Panc1 (cell line): Measurements from ENCODE around the gene SLC24A4. TPM values are rescaled to one million over a fixed set of nuclear protein-coding genes. Genes with fewer than 3 reads are reported as not detected.

Experiments
- ATAC-seq: fragments of 200-7000 bp; cut with Tn5 transposase; 2 replicates; pipeline ENCODE4 v1.9.1; 2020; ENCODE audit warnings: mild to moderate bottlenecking, moderate library complexity
- BruUV-seq: library from RNA; stranded (reverse); fragments of 400-500 nt; replicated peaks from 2 replicates; lab custom pipeline; 2021; lab: Mats Ljungman, UMichigan
- CTCF ChIA-PET: fragments of 300-600 bp; sonication (Branson Sonifier 250); formaldehyde crosslinking; loops from one replicate; lab custom pipeline; 2022; ENCODE audit warnings: antibody characterized with exemption; lab: Charles Lee
- POLR2A ChIA-PET: fragments of 300-600 bp; sonication (Branson Sonifier 250); formaldehyde crosslinking; loops from one replicate; lab custom pipeline; 2022; ENCODE audit warnings: antibody characterized with exemption; lab: Charles Lee
- DNase-seq: peaks from one replicate; pipeline ENCODE4 v3.0.0-alpha.2; 2010; ENCODE audit warnings: low read depth, low spot score
- H3K27ac ChIP-seq: 2 replicates; pipeline ENCODE4 v1.5.1; 2011; ENCODE audit warnings: mild to moderate bottlenecking, low read length, inconsistent platforms
- H3K27me3 ChIP-seq: fragments of 200-500 bp; sonication (Bioruptor generic); 2 replicates; pipeline ENCODE4 v1.6.0; 2014; ENCODE audit warnings: low read length, inconsistent platforms; ENCODE audit not compliant: control insufficient read depth, insufficient read depth
- H3K36me3 ChIP-seq: fragments of 200-500 bp; sonication (Bioruptor generic); 2 replicates; pipeline ENCODE4 v1.5.1; 2014; ENCODE audit warnings: inconsistent platforms, mild to moderate bottlenecking, low read length, moderate library complexity; ENCODE audit not compliant: control insufficient read depth, insufficient read depth
- H3K4me1 ChIP-seq: 2 replicates; pipeline ENCODE4 v1.5.1; 2011; ENCODE audit warnings: inconsistent platforms, mild to moderate bottlenecking, low read length, moderate library complexity; ENCODE audit not compliant: control insufficient read depth, insufficient read depth
- H3K4me3 ChIP-seq, 2 experiments: 2 replicates each; pipeline ENCODE4 v1.5.1; 2011 to 2012; ENCODE audit warnings: low read depth in 2 of 2, low read length in 2 of 2, mild to moderate bottlenecking in 2 of 2, inconsistent platforms in 1 of 2, moderate library complexity in 1 of 2
- H3K9me3 ChIP-seq: fragments of 200-500 bp; sonication (Bioruptor generic); 2 replicates; pipeline ENCODE4 v1.5.1; 2014; ENCODE audit warnings: low read depth, mild to moderate bottlenecking, inconsistent platforms, low read length, moderate library complexity; ENCODE audit not compliant: control insufficient read depth, insufficient read depth
- POLR2AphosphoS5 ChIP-seq: IDR thresholded peaks from 2 replicates; pipeline ENCODE4 v1.6.1; 2012; ENCODE audit warnings: mild to moderate bottlenecking, low read depth, low read length, moderate library complexity
- SIN3A ChIP-seq: IDR thresholded peaks from 2 replicates; pipeline ENCODE4 v1.6.1; 2012; ENCODE audit warnings: low read depth, mild to moderate bottlenecking, low read length, moderate library complexity, borderline replicate concordance; ENCODE audit not compliant: insufficient read depth
- TCF7L2 ChIP-seq: IDR thresholded peaks from 2 replicates; pipeline ENCODE4 v1.6.1; 2011; ENCODE audit warnings: mild to moderate bottlenecking, low read depth, low read length, inconsistent platforms
- in situ Hi-C: cut with HindIII; loops from 2 replicates; pipeline ENCODE4 v1.10.0; 2016; ENCODE audit warnings: low sequenced_read_pairs, low pct_unique_long_range_greater_than_20kb
- intact Hi-C: fragments of 100-400 bp; cut with micrococcal nuclease; formaldehyde crosslinking; loops from one replicate; pipeline ENCODE4 v1.10.0; 2022; ENCODE audit not compliant: unreplicated experiment
- total RNA-seq: library from RNA; stranded (reverse); gene quantifications from one replicate; pipeline ENCODE4 v1.2.1, GENCODE V29; 2021; ENCODE audit not compliant: unreplicated experiment
- TF ChIP-seq, protein P1 (sequence below): fragments of 450-650 bp; IDR thresholded peaks from 2 replicates; pipeline ENCODE4 v1.5.1; 2017; ENCODE audit warnings: mild to moderate bottlenecking
- TF ChIP-seq, protein P2 (sequence below), 2 experiments: IDR thresholded peaks; 2 replicates each; pipeline ENCODE4 v1.6.1; 2011 to 2012; ENCODE audit warnings: low read depth in 2 of 2, control low read depth in 1 of 2, low read length in 1 of 2, mild to moderate bottlenecking in 1 of 2, moderate library complexity in 1 of 2; ENCODE audit not compliant: insufficient read depth in 1 of 2

Gene SLC24A4
- total RNA-seq, 1 experiment from 2014 or later, result not detected

DNA sequence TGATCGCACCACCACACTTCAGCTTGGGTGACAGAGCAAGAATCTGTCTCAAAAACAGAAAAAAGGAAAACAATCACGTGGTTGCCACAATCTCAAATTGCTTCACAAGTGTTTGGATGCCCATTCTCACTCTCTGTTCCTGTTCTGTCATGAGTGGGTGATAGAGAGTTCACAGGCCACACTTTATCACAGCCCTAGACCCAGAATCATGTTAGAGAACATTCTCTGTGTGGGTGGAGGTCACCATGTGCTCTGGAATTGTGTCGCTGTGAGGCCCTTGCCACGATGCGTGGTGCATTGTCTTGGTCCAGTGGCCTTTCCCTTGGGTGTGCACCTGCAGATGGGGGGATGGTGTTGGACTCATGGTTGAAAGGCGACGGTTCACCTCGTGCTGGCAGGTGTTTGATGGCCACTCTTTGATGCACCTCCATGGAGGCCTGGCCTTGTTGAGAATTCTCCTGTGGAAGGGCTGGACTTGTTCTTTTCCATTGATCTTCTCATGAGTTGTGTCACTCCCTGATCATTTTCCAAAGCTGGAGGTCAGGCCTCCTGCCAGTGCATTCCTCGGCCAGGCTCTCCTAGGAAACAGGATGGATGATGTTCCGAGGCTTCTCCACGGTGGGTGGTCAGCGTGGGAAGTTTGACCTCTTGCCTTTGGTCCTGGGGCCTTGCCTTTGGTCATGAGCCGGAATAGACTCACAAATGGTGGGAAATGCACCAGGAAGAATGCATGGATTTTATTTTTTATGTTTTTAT, 91.9 kb downstream of the SLC24A4 start:
- H3K27me3 ChIP-seq, result no peaks in the 10 kb centered on the region
- ChIA-PET POLR2A (no interaction called here), CTCF (no interaction called here)
- H3K4me1 ChIP-seq, result no peaks in the 10 kb centered on the region
- in situ Hi-C loops, result no loop called here
- TF ChIP-seq POLR2AphosphoS5 (no peak), TCF7L2 (no peak), SIN3A (no peak)
- TF ChIP-seq, protein P1, sequence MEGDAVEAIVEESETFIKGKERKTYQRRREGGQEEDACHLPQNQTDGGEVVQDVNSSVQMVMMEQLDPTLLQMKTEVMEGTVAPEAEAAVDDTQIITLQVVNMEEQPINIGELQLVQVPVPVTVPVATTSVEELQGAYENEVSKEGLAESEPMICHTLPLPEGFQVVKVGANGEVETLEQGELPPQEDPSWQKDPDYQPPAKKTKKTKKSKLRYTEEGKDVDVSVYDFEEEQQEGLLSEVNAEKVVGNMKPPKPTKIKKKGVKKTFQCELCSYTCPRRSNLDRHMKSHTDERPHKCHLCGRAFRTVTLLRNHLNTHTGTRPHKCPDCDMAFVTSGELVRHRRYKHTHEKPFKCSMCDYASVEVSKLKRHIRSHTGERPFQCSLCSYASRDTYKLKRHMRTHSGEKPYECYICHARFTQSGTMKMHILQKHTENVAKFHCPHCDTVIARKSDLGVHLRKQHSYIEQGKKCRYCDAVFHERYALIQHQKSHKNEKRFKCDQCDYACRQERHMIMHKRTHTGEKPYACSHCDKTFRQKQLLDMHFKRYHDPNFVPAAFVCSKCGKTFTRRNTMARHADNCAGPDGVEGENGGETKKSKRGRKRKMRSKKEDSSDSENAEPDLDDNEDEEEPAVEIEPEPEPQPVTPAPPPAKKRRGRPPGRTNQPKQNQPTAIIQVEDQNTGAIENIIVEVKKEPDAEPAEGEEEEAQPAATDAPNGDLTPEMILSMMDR, result no peak
- TF ChIP-seq, protein P2, sequence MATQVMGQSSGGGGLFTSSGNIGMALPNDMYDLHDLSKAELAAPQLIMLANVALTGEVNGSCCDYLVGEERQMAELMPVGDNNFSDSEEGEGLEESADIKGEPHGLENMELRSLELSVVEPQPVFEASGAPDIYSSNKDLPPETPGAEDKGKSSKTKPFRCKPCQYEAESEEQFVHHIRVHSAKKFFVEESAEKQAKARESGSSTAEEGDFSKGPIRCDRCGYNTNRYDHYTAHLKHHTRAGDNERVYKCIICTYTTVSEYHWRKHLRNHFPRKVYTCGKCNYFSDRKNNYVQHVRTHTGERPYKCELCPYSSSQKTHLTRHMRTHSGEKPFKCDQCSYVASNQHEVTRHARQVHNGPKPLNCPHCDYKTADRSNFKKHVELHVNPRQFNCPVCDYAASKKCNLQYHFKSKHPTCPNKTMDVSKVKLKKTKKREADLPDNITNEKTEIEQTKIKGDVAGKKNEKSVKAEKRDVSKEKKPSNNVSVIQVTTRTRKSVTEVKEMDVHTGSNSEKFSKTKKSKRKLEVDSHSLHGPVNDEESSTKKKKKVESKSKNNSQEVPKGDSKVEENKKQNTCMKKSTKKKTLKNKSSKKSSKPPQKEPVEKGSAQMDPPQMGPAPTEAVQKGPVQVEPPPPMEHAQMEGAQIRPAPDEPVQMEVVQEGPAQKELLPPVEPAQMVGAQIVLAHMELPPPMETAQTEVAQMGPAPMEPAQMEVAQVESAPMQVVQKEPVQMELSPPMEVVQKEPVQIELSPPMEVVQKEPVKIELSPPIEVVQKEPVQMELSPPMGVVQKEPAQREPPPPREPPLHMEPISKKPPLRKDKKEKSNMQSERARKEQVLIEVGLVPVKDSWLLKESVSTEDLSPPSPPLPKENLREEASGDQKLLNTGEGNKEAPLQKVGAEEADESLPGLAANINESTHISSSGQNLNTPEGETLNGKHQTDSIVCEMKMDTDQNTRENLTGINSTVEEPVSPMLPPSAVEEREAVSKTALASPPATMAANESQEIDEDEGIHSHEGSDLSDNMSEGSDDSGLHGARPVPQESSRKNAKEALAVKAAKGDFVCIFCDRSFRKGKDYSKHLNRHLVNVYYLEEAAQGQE (IDR thresholded peaks at IDR 0.05; ENCODE audit: insufficient read depth in 1 of 2, low read depth in 2 of 2, low read length in 1 of 2), result no peak
- BruUV-seq, result no TSS peak
- no peaks in the 10 kb centered on the region for H3K9me3 ChIP-seq
- no peak overlapping the region for H3K4me3 ChIP-seq
- no peak overlapping the region for H3K27ac ChIP-seq
- ATAC-seq (no peak), DNase-seq (no peak)
- no peaks in the 10 kb centered on the region for H3K36me3 ChIP-seq
- intact Hi-C loops, result no loop called here

DNA sequence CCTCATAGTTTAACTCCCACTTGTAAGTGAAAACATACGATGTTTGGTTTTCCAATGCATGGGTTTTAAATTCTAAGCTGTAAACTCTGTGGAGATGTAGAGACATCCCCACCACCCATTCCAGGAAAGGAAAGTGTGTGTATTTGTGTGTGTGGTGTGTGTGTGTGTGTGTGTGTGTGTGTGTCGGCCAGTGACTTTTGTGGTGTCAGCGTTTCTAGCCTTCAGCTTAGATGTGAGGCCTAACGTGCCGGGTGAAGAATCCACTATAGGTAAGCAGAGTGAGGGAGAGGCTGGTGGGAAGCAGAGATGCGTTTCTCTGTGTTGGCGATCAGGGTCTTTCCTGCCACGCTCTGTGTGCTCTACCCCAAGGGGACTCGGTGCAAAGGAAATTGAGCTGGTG, 93.0 kb downstream of the SLC24A4 start:
- ChIA-PET POLR2A (interaction anchor here (0.6 kb wide), 1 partner anchor 254 kb away, joined by 3 read pairs; no protein-coding TSS in a partner anchor), CTCF (no interaction called here)
- TF ChIP-seq TCF7L2, result no peak
- TF ChIP-seq, protein P1, result no peak
- TF ChIP-seq, protein P2 (IDR thresholded peaks at IDR 0.05; ENCODE audit: insufficient read depth in 1 of 2, low read depth in 2 of 2, low read length in 1 of 2), result no peak
- no peak for TF ChIP-seq POLR2AphosphoS5
- no peak for TF ChIP-seq SIN3A
- no peak for ATAC-seq
- no TSS peak for BruUV-seq
- Histone ChIP-seq H3K4me3 (no peak overlapping the region), H3K36me3 (no peaks in the 10 kb centered on the region), H3K27ac (no peak overlapping the region), H3K4me1 (no peaks in the 10 kb centered on the region), H3K9me3 (no peaks in the 10 kb centered on the region), H3K27me3 (no peaks in the 10 kb centered on the region)
- intact Hi-C loops (no loop called here), in situ Hi-C loops (no loop called here)
- DNase-seq, result no peak
